Endothelial cell of umbilical vein (primary cell): Measurements from ENCODE around the gene LFNG. TPM values are rescaled to one million over a fixed set of nuclear protein-coding genes. Genes with fewer than 3 reads are reported as not detected.

Experiments
- BruUV-seq: library from RNA; stranded (reverse); fragments of 400-500 nt; replicated peaks from 2 replicates; lab custom pipeline; 2021; lab: Mats Ljungman, UMichigan
- CTCF ChIA-PET: fragments of 300-600, 350-600 bp; sonication (Branson Sonifier 250); formaldehyde crosslinking; loops from one replicate; lab custom pipeline; 2021; ENCODE audit warnings: antibody characterized with exemption, inconsistent platforms; lab: Charles Lee
- POLR2A ChIA-PET: fragments of 300-600, 350-600 bp; sonication (Branson Sonifier 250); formaldehyde crosslinking; loops from one replicate; lab custom pipeline; 2021; ENCODE audit warnings: antibody characterized with exemption, inconsistent platforms; lab: Charles Lee
- DNase-seq: peaks from one replicate; pipeline ENCODE4 v3.0.0-alpha.2; 2011; ENCODE audit warnings: low read depth, low spot score
- FAIRE-seq: peaks from 2 replicates; lab custom pipeline; 2011; peaks lifted over from hg19 to GRCh38; lab: Jason Lieb, UNC
- H2AFZ ChIP-seq: 2 replicates; pipeline ENCODE4 v1.6.0; 2012; ENCODE audit warnings: low read depth, low read length, control low read depth, inconsistent platforms
- H3K27ac ChIP-seq: 2 replicates; pipeline ENCODE4 v1.5.1; 2011; ENCODE audit warnings: low read depth, mild to moderate bottlenecking, control low read depth, low read length, moderate library complexity; ENCODE audit not compliant: insufficient read depth
- H3K27me3 ChIP-seq, 2 experiments: 2 replicates each; pipeline versions ENCODE4 v1.6.0 to v1.6.1; 2011; ENCODE audit warnings: low read length in 2 of 2, mixed read lengths in 1 of 2; ENCODE audit not compliant: control insufficient read depth in 2 of 2, insufficient read depth in 2 of 2
- H3K36me3 ChIP-seq, 2 experiments: 2 replicates in 1 of 2; 3 replicates in 1 of 2; pipeline ENCODE4 v1.5.1; 2011; ENCODE audit warnings: low read length in 2 of 2, mild to moderate bottlenecking in 1 of 2, moderate library complexity in 1 of 2; ENCODE audit not compliant: control insufficient read depth in 2 of 2, insufficient read depth in 2 of 2; ENCODE audit errors: extremely low read depth in 1 of 2
- H3K4me1 ChIP-seq: 3 replicates; pipeline ENCODE4 v1.5.1; 2011; ENCODE audit warnings: mild to moderate bottlenecking, low read length; ENCODE audit not compliant: control insufficient read depth, insufficient read depth; ENCODE audit errors: extremely low read depth
- H3K4me2 ChIP-seq: 2 replicates; pipeline ENCODE4 v1.6.1; 2011; ENCODE audit warnings: low read length, control low read depth, mixed read lengths; ENCODE audit not compliant: insufficient read depth
- H3K4me3 ChIP-seq, 3 experiments: fragments of 200-600 bp in 1 of 3; sonication (generic), shearing (Covaris generic) in 1 of 3; replicated peaks in 1 of 3; 2 replicates each; pipeline ENCODE4 v1.5.1; 2011 to 2016; ENCODE audit warnings: control low read depth in 3 of 3, low read length in 3 of 3, mild to moderate bottlenecking in 2 of 3, inconsistent platforms in 1 of 3, low read depth in 1 of 3, moderate library complexity in 1 of 3; ENCODE audit not compliant: insufficient read depth in 1 of 3
- H3K79me2 ChIP-seq: 2 replicates; pipeline ENCODE4 v1.6.0; 2012; ENCODE audit warnings: low read length, inconsistent platforms; ENCODE audit not compliant: control insufficient read depth, insufficient read depth
- H3K9ac ChIP-seq: replicated peaks from 2 replicates; pipeline ENCODE3; 2011; ENCODE audit warnings: low read length, control low read depth; ENCODE audit not compliant: insufficient read depth; ENCODE audit errors: extremely low read depth
- H3K9me1 ChIP-seq: replicated peaks from 3 replicates; pipeline ENCODE4 v1.6.0; 2011; ENCODE audit warnings: mild to moderate bottlenecking, low read length; ENCODE audit not compliant: control insufficient read depth, insufficient read depth; ENCODE audit errors: extremely low read depth
- H3K9me3 ChIP-seq: replicated peaks from 2 replicates; pipeline ENCODE4 v1.5.1; 2012; ENCODE audit warnings: low read length, inconsistent platforms; ENCODE audit not compliant: control insufficient read depth, insufficient read depth
- H4K20me1 ChIP-seq: replicated peaks from 2 replicates; pipeline ENCODE3; 2011; ENCODE audit warnings: mild to moderate bottlenecking, low read length; ENCODE audit not compliant: control insufficient read depth, insufficient read depth; ENCODE audit errors: extremely low read depth
- EZH2 ChIP-seq: IDR thresholded peaks from 2 replicates; pipeline ENCODE4 v1.6.1; 2012; ENCODE audit warnings: borderline replicate concordance, low read depth, mild to moderate bottlenecking, moderate library complexity, low read length, inconsistent platforms; ENCODE audit not compliant: severe bottlenecking
- FOS ChIP-seq: IDR thresholded peaks from 2 replicates; pipeline ENCODE4 v1.6.1; 2011; ENCODE audit warnings: mild to moderate bottlenecking, low read length, moderate library complexity, borderline replicate concordance; ENCODE audit not compliant: insufficient read depth
- GATA2 ChIP-seq: IDR thresholded peaks from 2 replicates; pipeline ENCODE4 v1.7.0; 2011; ENCODE audit warnings: low read depth, mild to moderate bottlenecking, moderate library complexity, mixed read lengths, low read length; ENCODE audit not compliant: insufficient read length, insufficient read depth
- JUN ChIP-seq: IDR thresholded peaks from 2 replicates; pipeline ENCODE4 v1.6.1; 2011; ENCODE audit warnings: borderline replicate concordance, low read depth; ENCODE audit not compliant: insufficient read length, insufficient read depth
- MAX ChIP-seq: IDR thresholded peaks from 2 replicates; pipeline ENCODE4 v1.6.1; 2011; ENCODE audit not compliant: insufficient read depth, insufficient read length
- MYC ChIP-seq: IDR thresholded peaks from one replicate; pipeline ENCODE4 v1.6.1; 2011; ENCODE audit warnings: mild to moderate bottlenecking, low read depth, low read length
- POLR2A ChIP-seq: IDR thresholded peaks from 2 replicates; pipeline ENCODE4 v1.6.1; 2012; ENCODE audit warnings: low read depth, mild to moderate bottlenecking, control low read depth, low read length
- POLR2AphosphoS5 ChIP-seq: IDR thresholded peaks from 2 replicates; pipeline ENCODE4 v1.6.1; 2012; ENCODE audit warnings: low read depth, mild to moderate bottlenecking, control low read depth, low read length, moderate library complexity; ENCODE audit not compliant: insufficient read depth
- dilution Hi-C: fragments of 300-500 bp; cut with MboI; formaldehyde crosslinking; loops from one replicate; pipeline ENCODE4 v1.15.0; 2019; ENCODE audit warnings: low sequenced_read_pairs; ENCODE audit not compliant: extremely low pct_ligation_motif_present
- intact Hi-C: fragments of 100-400 bp; cut with micrococcal nuclease; formaldehyde crosslinking; loops from one replicate; pipeline ENCODE4 v1.10.0; 2022
- polyA plus RNA-seq, 4 experiments: library from polyadenylated mRNA; depleted of rRNA in 3 of 4; stranded (reverse) in 3 of 4; unstranded in 1 of 4; fragments of >200 nt; gene quantifications; 2 replicates each; pipeline versions ENCODE4 v1.2.1 to v1.2.3, GENCODE V29; 2011 to 2012; ENCODE audit warnings: missing spikeins in 1 of 4
- total RNA-seq: library from RNA; stranded (reverse); gene quantifications from 2 replicates; pipeline ENCODE4 v1.2.3, GENCODE V29; 2021
- TF ChIP-seq, protein P1 (sequence below), 2 donors: IDR thresholded peaks; 1 replicate in 1 of 2; 2 replicates in 1 of 2; pipeline ENCODE4 v1.5.1; 2011; ENCODE audit warnings: low read length in 2 of 2, mild to moderate bottlenecking in 2 of 2, moderate library complexity in 2 of 2, control low read depth in 1 of 2, inconsistent platforms in 1 of 2, low read depth in 1 of 2; ENCODE audit not compliant: insufficient read depth in 1 of 2; ENCODE audit errors: extremely low read depth in 1 of 2

LFNG gene
- total and polyA plus RNA-seq, 2 donors (not counting 3 experiments of a cell fraction or from before 2014, with no cell fraction given) = 12.6 to 13.1 TPM

DNA sequence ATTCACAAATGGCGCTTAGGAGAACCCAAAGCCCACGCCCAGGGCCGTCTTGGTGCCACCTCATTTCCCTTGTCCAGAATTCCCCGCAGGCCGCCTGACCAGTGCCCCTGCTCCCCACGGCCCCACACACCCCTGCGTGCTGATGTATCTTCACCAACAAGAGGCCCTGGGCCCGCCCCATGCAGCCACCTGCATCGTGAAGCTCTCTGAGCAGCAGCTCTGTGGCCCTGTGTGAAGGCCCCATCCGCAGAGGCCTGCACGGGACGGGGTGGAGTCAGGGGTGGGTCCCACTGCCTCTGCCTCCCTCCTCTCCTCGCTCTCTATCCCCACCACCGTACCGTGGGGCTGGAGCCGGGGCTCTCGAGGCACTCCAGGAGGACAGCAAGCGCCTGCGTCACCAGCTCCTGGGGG lies 21.1 kb downstream of the LFNG start:
- intact Hi-C loops = no loop called here
- dilution Hi-C loops = no loop called here
- POLR2A ChIA-PET = no interaction called here
- no peak for TF ChIP-seq GATA2
- no peak for TF ChIP-seq POLR2A
- TF ChIP-seq MYC = no peak
- TF ChIP-seq JUN = no peak
- TF ChIP-seq, protein P1, sequence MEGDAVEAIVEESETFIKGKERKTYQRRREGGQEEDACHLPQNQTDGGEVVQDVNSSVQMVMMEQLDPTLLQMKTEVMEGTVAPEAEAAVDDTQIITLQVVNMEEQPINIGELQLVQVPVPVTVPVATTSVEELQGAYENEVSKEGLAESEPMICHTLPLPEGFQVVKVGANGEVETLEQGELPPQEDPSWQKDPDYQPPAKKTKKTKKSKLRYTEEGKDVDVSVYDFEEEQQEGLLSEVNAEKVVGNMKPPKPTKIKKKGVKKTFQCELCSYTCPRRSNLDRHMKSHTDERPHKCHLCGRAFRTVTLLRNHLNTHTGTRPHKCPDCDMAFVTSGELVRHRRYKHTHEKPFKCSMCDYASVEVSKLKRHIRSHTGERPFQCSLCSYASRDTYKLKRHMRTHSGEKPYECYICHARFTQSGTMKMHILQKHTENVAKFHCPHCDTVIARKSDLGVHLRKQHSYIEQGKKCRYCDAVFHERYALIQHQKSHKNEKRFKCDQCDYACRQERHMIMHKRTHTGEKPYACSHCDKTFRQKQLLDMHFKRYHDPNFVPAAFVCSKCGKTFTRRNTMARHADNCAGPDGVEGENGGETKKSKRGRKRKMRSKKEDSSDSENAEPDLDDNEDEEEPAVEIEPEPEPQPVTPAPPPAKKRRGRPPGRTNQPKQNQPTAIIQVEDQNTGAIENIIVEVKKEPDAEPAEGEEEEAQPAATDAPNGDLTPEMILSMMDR (IDR thresholded peaks at IDR 0.05; ENCODE audit: extremely low read depth in 1 of 2, insufficient read depth in 1 of 2, low read depth in 1 of 2, low read length in 2 of 2) = no peak
- no peak for TF ChIP-seq MAX
- TF ChIP-seq FOS = no peak
- no peak for TF ChIP-seq EZH2
- no peak for TF ChIP-seq POLR2AphosphoS5
- H3K9me1 ChIP-seq = no peaks in the 10 kb centered on the region
- no peak overlapping the region for H3K4me2 ChIP-seq
- no peak for FAIRE-seq
- no peaks in the 10 kb centered on the region for H3K79me2 ChIP-seq
- no TSS peak for BruUV-seq
- no peak overlapping the region for H3K4me3 ChIP-seq
- no peak overlapping the region for H2AFZ ChIP-seq
- DNase-seq = no peak
- no peak overlapping the region for H3K27ac ChIP-seq
- no peaks in the 10 kb centered on the region for H3K4me1 ChIP-seq
- H4K20me1 ChIP-seq = no peaks in the 10 kb centered on the region
- peaks cover 0 to 32% of the 10 kb centered on the region in 2 experiments for H3K36me3 ChIP-seq
- no peak overlapping the region for H3K9ac ChIP-seq
- H3K27me3 ChIP-seq = no peaks in the 10 kb centered on the region
- CTCF ChIA-PET = interaction anchor here (1.8 kb wide), 1 partner anchor 72 kb away, joined by 6 read pairs; no protein-coding TSS in a partner anchor
- H3K9me3 ChIP-seq = no peaks in the 10 kb centered on the region
